ENCODE data around the gene C5orf58.

DNA sequence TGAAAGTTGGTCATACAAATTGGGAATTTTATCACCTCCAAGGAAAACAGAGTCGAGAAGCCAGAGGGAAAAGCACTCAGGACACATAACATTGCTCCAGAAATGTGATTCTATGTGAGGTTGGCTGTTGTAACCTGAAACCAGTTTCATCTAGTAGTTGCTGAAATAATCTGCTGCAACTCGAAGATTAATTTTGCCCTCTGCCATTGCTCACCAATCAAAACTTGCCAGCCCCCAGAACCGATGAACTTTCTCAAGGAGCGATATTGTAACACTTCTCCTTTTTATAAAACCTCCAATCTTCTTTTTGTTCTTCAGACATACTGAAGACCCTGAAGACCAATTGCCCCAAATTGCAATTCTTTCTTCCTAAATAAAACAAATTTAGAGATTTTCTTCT lies 31.1 kb downstream of the C5orf58 start:
- TF ChIP-seq, protein P1, sequence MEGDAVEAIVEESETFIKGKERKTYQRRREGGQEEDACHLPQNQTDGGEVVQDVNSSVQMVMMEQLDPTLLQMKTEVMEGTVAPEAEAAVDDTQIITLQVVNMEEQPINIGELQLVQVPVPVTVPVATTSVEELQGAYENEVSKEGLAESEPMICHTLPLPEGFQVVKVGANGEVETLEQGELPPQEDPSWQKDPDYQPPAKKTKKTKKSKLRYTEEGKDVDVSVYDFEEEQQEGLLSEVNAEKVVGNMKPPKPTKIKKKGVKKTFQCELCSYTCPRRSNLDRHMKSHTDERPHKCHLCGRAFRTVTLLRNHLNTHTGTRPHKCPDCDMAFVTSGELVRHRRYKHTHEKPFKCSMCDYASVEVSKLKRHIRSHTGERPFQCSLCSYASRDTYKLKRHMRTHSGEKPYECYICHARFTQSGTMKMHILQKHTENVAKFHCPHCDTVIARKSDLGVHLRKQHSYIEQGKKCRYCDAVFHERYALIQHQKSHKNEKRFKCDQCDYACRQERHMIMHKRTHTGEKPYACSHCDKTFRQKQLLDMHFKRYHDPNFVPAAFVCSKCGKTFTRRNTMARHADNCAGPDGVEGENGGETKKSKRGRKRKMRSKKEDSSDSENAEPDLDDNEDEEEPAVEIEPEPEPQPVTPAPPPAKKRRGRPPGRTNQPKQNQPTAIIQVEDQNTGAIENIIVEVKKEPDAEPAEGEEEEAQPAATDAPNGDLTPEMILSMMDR (IDR thresholded peaks at IDR 0.05): no peak
- TF ChIP-seq POLR2AphosphoS5 (IDR thresholded peaks at IDR 0.05) (no peak), POLR2A (IDR thresholded peaks at IDR 0.05) (no peak)
